ENCODE data around the gene LIM2. TPM values are rescaled to one million over a fixed set of nuclear protein-coding genes. Genes with fewer than 3 reads are reported as not detected.
A peak's percentile ranks its signal among the peaks of the same experiment; 100 is the strongest.

Gene LIM2
- total and polyA plus RNA-seq, 9 of the 15 experiments (the other 6 are each of a cell fraction or from before 2014, with no cell fraction given), result 0.07 to 0.45 (median 0.18) TPM; not detected in 4

- TF ChIP-seq KLF13 (tag; IDR thresholded peaks at IDR 0.05; ENCODE audit: borderline replicate concordance, low read depth), result peak; percentile 76; the same call in 1 of the 2 replicates
- no peak for TF ChIP-seq CHAMP1 (IDR thresholded peaks at IDR 0.05)
- TF ChIP-seq RBM25 (IDR thresholded peaks at IDR 0.05; ENCODE audit: low read depth, low read length, severe bottlenecking), result no peak
- TF ChIP-seq NBN (IDR thresholded peaks at IDR 0.05; ENCODE audit: low read depth), result 0 out of 2 replicates have a peak, but pooled peaks have one; percentile 82
- TF ChIP-seq PHF21A (IDR thresholded peaks at IDR 0.05; ENCODE audit: borderline replicate concordance, low read depth), result peak; percentile 51; the same call in 1 of the 2 replicates
- peak; percentile 8; the same call in 1 of the 2 replicates for TF ChIP-seq MYNN (IDR thresholded peaks at IDR 0.05)
- no peak for TF ChIP-seq MYNN (CRISPR knock-in tag; IDR thresholded peaks at IDR 0.05)
- TF ChIP-seq TOE1 (IDR thresholded peaks at IDR 0.05; ENCODE audit: borderline replicate concordance), result peak; percentile 42; the same call in 1 of the 2 replicates
- no peak for TF ChIP-seq TOE1 (CRISPR knock-in tag; IDR thresholded peaks at IDR 0.05; ENCODE audit: borderline replicate concordance, low read depth)
- no peak for TF ChIP-seq ZNF280B (CRISPR knock-in tag; IDR thresholded peaks at IDR 0.05)
- no peak for TF ChIP-seq DMBX1 (CRISPR knock-in tag; IDR thresholded peaks at IDR 0.05; ENCODE audit: borderline replicate concordance)
- TF ChIP-seq YY1 (IDR thresholded peaks at IDR 0.05; ENCODE audit: borderline replicate concordance in 1 of 3, control insufficient read depth in 1 of 3, extremely low read depth in 1 of 3, insufficient read depth in 3 of 3, insufficient read length in 1 of 3, insufficient replicate concordance in 2 of 3, low read depth in 1 of 3, low read length in 2 of 3), result peak in 1 of 3 experiments; percentile 31
- TF ChIP-seq HDAC8 (tag; IDR thresholded peaks at IDR 0.05), result no peak
- TF ChIP-seq ZNF583 (CRISPR knock-in tag; IDR thresholded peaks at IDR 0.05), result no peak
- peak; percentile 69 for TF ChIP-seq U2AF1 (optimal IDR thresholded peaks at IDR 0.05; ENCODE audit: low read depth, low read length)
- TF ChIP-seq ZNF384 (IDR thresholded peaks at IDR 0.05; ENCODE audit: low read depth, low read length), result no peak
- no peak for TF ChIP-seq NR2C1 (IDR thresholded peaks at IDR 0.05)
- peak; percentile 42; the same call in 1 of the 2 replicates for TF ChIP-seq NR2C1 (tag; IDR thresholded peaks at IDR 0.05)
- no peak for TF ChIP-seq CREB3 (tag; conservative IDR thresholded peaks at IDR 0.05; ENCODE audit: low read depth)
- TF ChIP-seq RBM14 (IDR thresholded peaks at IDR 0.05; ENCODE audit: borderline replicate concordance, insufficient read depth, low read depth, low read length), result no peak
- TF ChIP-seq SOX6 (IDR thresholded peaks at IDR 0.05), result peak; percentile 11; the same call in 1 of the 2 replicates
- TF ChIP-seq PTBP1 (IDR thresholded peaks at IDR 0.05; ENCODE audit: low read depth, low read length), result no peak
- TF ChIP-seq ARNT (IDR thresholded peaks at IDR 0.05), result no peak
Observed at GRCh38 chr19:51367565-51368365, 20.0 kb downstream of the LIM2 start (continued).
